Measurements from ENCODE around the gene MYO15A.
A peak's percentile ranks its signal among the peaks of the same experiment; 100 is the strongest.
"Not testable (repeated sequence)": the region's sequence is repeated elsewhere in the genome, so short reads cannot be mapped to it uniquely, and the experiment has no call there.

Gene MYO15A

DNA sequence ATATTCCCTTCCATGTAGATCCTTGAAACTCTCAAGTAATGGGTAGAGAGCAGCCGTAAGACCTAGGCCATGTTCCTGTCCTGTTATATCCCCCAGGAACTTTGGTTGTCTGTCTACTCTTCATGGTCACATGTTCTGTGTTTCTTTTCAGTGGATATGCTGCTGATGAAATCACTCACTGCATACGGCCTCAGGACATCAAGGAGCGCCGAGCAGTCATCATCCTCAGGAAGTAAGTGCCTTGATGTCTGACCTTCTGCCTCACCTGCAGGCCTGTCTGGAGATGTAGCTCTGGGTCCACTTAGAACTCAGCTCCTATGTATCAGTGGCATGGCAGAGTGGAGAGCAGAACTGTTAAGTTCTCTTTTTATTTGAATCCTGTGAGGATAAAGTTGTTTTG is 86.2 kb downstream of the MYO15A start:
- no peak overlapping the region for H3K4me3 ChIP-seq (ENCODE audit: low read length)

GRCh38 chr17:18195246-18195645 is 86.7 kb downstream of the MYO15A start:
- no peak for DNase-seq (ENCODE audit: low read depth, low spot score)
- no peak overlapping the region for H3K4me3 ChIP-seq (ENCODE audit: low read length)

More for the DNA sequence above, 86.2 kb downstream of the MYO15A start:
- DNase-seq (ENCODE audit: low read depth, low spot score) = no peak

DNA sequence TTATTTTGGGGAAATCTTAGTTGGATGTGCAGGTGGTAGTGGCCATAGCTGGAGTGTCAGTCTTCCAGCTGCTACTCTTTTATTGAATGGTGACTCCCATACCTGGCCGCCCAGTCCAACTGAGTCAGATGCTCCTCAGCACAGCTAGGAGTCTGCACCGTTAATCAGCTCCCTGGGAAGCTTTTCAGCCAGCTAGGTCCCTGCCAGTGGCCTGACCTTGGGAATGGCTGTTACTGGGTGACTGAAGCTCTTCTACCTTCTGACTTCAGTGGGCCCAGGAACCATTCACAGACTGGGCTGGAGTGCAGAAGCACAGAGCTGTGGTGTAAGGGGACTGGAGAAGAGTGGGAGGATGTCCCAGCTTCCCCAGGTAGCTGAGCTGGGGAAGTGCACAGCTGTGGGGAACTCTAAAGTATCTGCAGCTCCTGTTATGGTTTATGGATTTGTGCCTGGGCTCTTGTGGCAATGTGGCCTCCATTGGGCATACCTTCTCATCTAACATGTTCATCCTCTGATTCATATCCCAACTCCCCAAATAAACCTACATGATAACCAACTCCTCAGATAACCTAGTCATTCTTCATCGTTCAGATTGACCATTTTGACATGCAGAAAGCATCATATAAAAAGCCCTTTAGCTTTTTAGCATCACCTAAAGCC is 89.1 kb downstream of the MYO15A start:
- no peak for DNase-seq (ENCODE audit: low read depth, low spot score)

DNA sequence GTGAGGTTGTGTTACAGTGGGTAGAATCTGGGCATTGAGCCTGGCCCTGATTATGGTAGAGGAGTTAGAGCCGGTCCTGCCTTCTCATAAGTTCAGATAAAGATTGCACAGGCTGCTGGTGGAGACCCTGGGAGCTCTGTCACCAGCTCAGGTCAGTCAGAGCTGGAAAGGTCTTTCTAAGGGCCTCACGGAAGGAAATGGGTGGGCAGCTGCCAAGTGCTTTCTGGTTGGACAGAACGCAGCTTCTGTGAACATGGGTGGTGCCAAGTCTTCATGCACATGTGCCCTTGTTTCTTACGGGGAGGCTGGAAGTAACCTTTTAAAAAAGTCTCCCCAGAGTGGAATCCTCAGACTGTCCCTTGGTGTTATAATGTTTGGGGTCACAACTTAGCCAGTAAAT is 90.0 kb downstream of the MYO15A start:
- H3K4me3 ChIP-seq (ENCODE audit: low read length) = no peak overlapping the region
- no peak for DNase-seq (ENCODE audit: low read depth, low spot score)

More for the DNA sequence above, 89.1 kb downstream of the MYO15A start:
- H3K4me3 ChIP-seq (ENCODE audit: low read length) = no peak overlapping the region

- no peak for DNase-seq (ENCODE audit: low read depth, low spot score)
- H3K4me3 ChIP-seq (ENCODE audit: low read length) = no peak overlapping the region
Measured at GRCh38 chr17:18201108-18201507, 92.6 kb downstream of the MYO15A start.

GRCh38 chr17:18203308-18203707 is 94.8 kb downstream of the MYO15A start:
- H3K4me3 ChIP-seq (ENCODE audit: low read length) = no peak overlapping the region
- no peak for DNase-seq (ENCODE audit: low read depth, low spot score)

DNA sequence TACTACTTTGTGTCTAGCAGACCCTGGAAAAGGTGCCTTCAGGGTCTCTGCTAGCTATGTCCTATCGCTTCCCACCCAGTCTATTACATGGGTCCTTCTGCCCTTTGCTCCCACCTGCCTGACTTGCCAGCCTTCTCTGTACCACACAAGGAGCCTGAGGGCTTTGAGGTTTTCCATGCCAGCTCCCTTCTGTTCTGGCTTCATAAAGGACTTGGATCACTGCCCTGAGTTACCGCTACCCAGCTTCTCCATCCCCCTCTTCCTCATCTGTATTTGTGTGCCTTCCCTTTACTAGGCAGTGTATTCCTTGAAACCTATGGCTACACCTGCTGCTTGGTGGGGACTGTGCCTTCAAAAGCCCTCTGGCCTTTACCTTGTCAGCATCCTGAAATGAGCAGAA is 97.3 kb downstream of the MYO15A start:
- no peak for DNase-seq (ENCODE audit: low read depth, low spot score)
- H3K4me3 ChIP-seq (ENCODE audit: low read length) = no peak overlapping the region

GRCh38 chr17:18206962-18207361 is 98.4 kb downstream of the MYO15A start:
- H3K4me3 ChIP-seq (ENCODE audit: low read length) = no peak overlapping the region
- no peak for DNase-seq (ENCODE audit: low read depth, low spot score)

DNA sequence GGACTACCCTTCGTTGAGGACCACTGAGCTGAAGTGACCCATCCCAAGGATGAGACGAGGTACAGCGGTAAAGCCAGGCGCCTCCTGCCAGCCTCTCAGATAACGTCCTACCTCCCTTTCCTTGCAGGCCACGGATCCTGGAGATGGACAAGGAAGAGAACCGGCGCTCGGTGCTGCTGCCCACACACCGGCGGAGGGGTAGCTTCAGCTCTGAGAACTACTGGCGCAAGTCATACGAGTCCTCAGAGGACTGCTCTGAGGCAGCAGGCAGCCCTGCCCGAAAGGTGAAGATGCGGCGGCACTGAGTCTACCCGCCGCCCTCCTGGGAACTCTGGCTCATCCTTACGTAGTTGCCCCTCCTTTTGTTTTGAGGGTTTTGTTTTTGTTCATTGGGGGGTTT is 99.5 kb downstream of the MYO15A start:
- no peak overlapping the region for H3K4me3 ChIP-seq (ENCODE audit: low read length)
- no peak for DNase-seq (ENCODE audit: low read depth, low spot score)

DNA sequence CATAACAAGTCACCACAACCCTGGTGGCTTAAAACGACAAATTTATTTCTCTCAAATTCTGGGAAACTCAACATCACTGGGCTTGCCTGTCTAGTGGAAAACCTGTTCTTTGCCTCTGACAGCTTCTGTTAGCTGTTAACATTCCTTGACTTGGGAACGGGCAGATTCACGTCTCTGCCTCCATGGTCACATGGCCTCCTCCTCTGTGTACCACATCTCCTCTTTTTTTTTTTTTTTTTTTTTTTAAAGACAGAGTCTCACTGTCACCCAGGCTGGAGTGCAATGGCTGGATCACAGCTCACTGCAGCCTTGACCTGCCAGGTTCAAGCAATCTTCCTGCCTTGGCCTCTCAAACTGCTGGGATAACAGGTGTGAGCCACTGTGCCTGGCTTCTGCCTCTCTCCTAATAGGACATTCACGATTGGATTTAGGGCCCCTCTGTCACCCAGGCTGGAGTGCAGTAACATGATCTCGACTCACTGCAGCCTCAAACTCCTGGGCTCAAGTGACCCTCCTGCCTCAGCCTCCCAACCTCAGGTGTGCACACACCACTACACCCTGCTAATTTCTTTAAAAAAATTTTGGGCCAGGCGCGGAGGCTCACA is 105.2 kb downstream of the MYO15A start:
- no peak overlapping the region for H3K4me3 ChIP-seq (ENCODE audit: low read length)
- DNase-seq (ENCODE audit: low read depth, low spot score) = no peak

DNA sequence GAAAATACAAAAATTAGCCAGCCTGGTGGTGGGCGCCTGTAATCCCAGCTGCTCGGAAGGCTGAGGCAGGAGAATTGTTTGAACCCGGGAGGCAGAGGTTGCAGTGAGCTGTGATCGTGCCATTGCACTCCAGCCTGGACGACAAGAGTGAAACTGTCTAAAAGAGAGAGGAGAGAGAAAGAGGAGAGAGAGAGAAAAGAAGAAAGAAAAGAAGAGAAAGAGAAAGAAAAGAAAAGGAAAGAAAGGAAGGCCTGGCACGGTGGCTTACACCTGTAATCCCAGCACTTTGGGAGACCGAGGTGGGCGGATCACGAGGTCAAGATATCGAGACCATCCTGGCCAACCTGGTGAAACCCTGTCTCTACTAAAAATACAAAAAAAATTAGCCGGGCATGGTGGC is 108.3 kb downstream of the MYO15A start:
- DNase-seq (ENCODE audit: low read depth, low spot score); H3K4me3 ChIP-seq (ENCODE audit: low read length): not testable (repeated sequence)

- peak; percentile 32 for DNase-seq (ENCODE audit: low read depth, low spot score)
- H3K4me3 ChIP-seq (ENCODE audit: low read length) = no peak overlapping the region
Measured at GRCh38 chr17:18217412-18218015, 109.0 kb downstream of the MYO15A start.

DNA sequence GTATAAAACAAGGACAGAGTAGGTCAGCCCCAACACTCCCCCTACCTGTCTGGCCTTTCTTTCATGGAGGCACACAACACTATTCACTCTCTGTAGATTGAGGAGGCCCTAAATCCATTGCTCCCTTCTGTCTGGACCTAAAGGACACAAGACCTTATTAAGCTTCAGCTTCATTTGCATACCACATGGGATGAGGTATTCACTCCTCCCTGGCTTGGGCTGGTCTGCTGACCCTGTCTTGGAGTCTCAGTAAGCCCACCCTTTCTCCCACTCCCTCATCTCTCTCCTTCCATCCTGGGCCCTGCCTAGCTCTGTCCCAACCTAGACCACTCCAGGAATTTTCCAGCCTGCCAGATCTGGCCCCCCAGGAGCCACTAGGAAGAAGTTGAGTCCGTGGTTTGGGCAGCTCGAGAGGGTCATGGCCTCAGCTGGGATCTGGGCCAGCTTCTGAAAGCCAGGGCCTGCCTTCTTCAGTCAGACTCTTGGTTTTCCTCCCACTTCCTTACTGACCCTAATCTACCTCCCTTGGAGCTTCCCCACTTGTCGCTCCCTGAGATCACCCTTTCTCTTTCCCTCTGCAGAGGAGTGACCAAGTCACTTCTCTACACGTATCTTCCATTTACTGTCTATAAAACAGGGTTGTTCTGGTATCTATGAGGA is 110.3 kb downstream of the MYO15A start:
- DNase-seq (ENCODE audit: low read depth, low spot score) = no peak
- no peak overlapping the region for H3K4me3 ChIP-seq (ENCODE audit: low read length)

DNA sequence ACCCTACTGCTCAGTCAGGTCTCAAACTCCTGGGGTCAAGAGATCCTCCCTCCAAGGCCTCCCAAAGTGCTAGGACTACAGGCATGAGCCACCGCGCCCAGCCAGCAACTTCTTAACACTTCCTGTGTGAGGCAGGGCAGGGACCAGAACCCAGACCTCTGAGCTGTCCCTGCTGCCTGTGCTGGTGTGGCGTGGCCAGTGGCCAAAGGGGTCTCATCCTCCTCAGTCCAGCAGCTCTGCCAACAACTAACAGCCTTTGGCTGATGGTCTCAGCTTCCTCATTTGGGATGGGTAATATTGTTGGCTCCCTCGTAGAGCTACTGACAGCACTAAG is 115.5 kb downstream of the MYO15A start:
- no peak overlapping the region for H3K4me3 ChIP-seq (ENCODE audit: low read length)
- DNase-seq (ENCODE audit: low read depth, low spot score) = no peak

- H3K4me3 ChIP-seq (ENCODE audit: low read length) = peak overlapping the region; percentile 55
- no peak for DNase-seq (ENCODE audit: low read depth, low spot score)
Measured at GRCh38 chr17:18224387-18225120, 116.0 kb downstream of the MYO15A start.

DNA sequence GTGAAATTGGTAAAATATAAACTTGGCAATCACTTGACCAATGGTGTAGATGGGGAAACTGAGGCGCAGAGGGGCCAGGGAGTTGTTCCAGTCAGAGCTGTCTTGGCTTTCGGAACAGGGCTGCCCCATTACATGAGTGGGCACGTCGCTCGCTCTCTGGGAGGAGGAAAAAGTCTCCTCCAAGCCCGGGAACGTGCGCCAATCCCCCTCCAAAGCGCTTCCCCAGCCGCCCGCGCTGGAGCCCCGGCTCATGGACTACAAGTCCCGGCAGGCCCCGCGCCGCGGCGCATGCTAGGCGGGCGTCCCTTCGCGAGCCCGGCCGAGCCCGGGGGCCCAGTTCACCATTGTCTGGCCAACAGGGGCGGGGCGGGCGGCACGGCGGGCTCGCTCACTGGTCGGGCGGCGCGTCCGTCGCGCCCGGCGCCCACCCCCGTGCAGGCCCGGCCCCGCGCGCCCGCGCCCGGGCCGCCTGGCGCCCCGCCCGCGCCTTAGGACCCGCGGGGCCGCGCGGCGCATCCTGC is 116.6 kb downstream of the MYO15A start, which contains the start of gene LLGL1:
Gene LLGL1 (plus strand): TSS at position 515 of the 521 bp plus-strand sequence. CDS start 48 bp downstream, outside the sequence.
- H3K4me3 ChIP-seq (ENCODE audit: low read length) = peak within 1 kb of the TSS; percentile 70
- peak; percentile 90 for DNase-seq (ENCODE audit: low read depth, low spot score)

- no peak for DNase-seq (ENCODE audit: low read depth, low spot score)
- H3K4me3 ChIP-seq (ENCODE audit: low read length) = peak overlapping the region; percentile 70
Measured at GRCh38 chr17:18225642-18226283, 117.2 kb downstream of the MYO15A start.

- H3K4me3 ChIP-seq (ENCODE audit: low read length) = peak overlapping the region; percentile 70
- DNase-seq (ENCODE audit: low read depth, low spot score) = no peak
Measured at GRCh38 chr17:18226284-18226945, 117.9 kb downstream of the MYO15A start.
